B cell (primary cell): ENCODE data around the gene TRUB1. TPM values are rescaled to one million over a fixed set of nuclear protein-coding genes. Genes with fewer than 3 reads are reported as not detected.
A peak's percentile ranks its signal among the peaks of the same experiment; 100 is the strongest.

Source experiments
- ATAC-seq: fragments of 200-7000 bp; cut with Tn5 transposase; one replicate; pipeline ENCODE4 v1.10.0; 2021; ENCODE audit warnings: low read depth, mild to moderate bottlenecking, moderate number of reproducible peaks, moderate library complexity
- CTCF ChIA-PET: fragments of 350-600 bp; sonication (Branson Sonifier 250); formaldehyde crosslinking; loops from one replicate; lab custom pipeline; 2021; ENCODE audit warnings: antibody characterized with exemption, inconsistent platforms; lab: Charles Lee
- POLR2A ChIA-PET: fragments of 350-600 bp; sonication (Branson Sonifier 250); formaldehyde crosslinking; loops from one replicate; lab custom pipeline; 2021; ENCODE audit warnings: antibody characterized with exemption; lab: Charles Lee
- DNase-seq: peaks from one replicate; pipeline ENCODE4 v3.0.0; 2013
- H2AFZ ChIP-seq: 2 replicates; pipeline ENCODE4 v1.6.1; 2012; ENCODE audit warnings: mild to moderate bottlenecking, low read depth, low read length; ENCODE audit not compliant: insufficient read depth, poor library complexity, severe bottlenecking
- H3K27ac ChIP-seq, 2 donors: 1 replicate in 1 of 2; 2 replicates in 1 of 2; pipeline ENCODE4 v1.5.1; 2012 to 2013; ENCODE audit warnings: low read length in 2 of 2, mild to moderate bottlenecking in 2 of 2, moderate library complexity in 1 of 2
- H3K27me3 ChIP-seq, 4 experiments: fragments of 200-600 bp in 1 of 4; sonication (generic) in 1 of 4; replicated peaks in 1 of 4; 1 replicate in 2 of 4; 2 replicates in 2 of 4; pipeline versions ENCODE4 v1.6.1 to v1.7.0; 2013 to 2016; ENCODE audit warnings: low read length in 3 of 4, mild to moderate bottlenecking in 2 of 4, mixed read lengths in 1 of 4, moderate library complexity in 1 of 4; ENCODE audit not compliant: insufficient read depth in 4 of 4, control insufficient read depth in 3 of 4; ENCODE audit errors: control extremely low read depth in 1 of 4
- H3K36me3 ChIP-seq, 2 experiments: replicated peaks in 1 of 2; 1 replicate in 1 of 2; 2 replicates in 1 of 2; pipeline versions ENCODE4 v1.6.1 to v1.7.1; 2013; ENCODE audit warnings: low read length in 1 of 2; ENCODE audit not compliant: insufficient read depth in 2 of 2, control insufficient read depth in 1 of 2; ENCODE audit errors: control extremely low read depth in 1 of 2, extremely low read depth in 1 of 2
- H3K4me1 ChIP-seq, 2 donors: fragments of 200-600 bp in 1 of 2; sonication (generic) in 1 of 2; 1 replicate in 1 of 2; 2 replicates in 1 of 2; pipeline versions ENCODE4 v1.5.1 to v1.6.1; 2013 to 2017; ENCODE audit warnings: low read length in 2 of 2; ENCODE audit not compliant: control insufficient read depth in 2 of 2, insufficient read depth in 2 of 2
- H3K4me2 ChIP-seq: replicated peaks from 2 replicates; pipeline ENCODE3; 2012; ENCODE audit warnings: mild to moderate bottlenecking, low read depth, low read length; ENCODE audit not compliant: poor library complexity, severe bottlenecking
- H3K4me3 ChIP-seq, 5 experiments: fragments of 200-600 bp in 1 of 5; sonication (generic) in 1 of 5; 1 replicate in 3 of 5; 2 replicates in 2 of 5; pipeline versions ENCODE4 v1.5.1 to v1.7.0; 2011 to 2016; ENCODE audit warnings: low read length in 4 of 5, mild to moderate bottlenecking in 4 of 5, low read depth in 2 of 5, control low read depth in 1 of 5, moderate library complexity in 1 of 5; ENCODE audit not compliant: insufficient read depth in 1 of 5; ENCODE audit errors: control extremely low read depth in 1 of 5, extremely low read depth in 1 of 5
- H3K79me2 ChIP-seq: fragments of 200-600 bp; sonication (generic); one replicate; pipeline ENCODE4 v1.6.0; 2016; ENCODE audit warnings: low read length; ENCODE audit not compliant: control insufficient read depth, insufficient read depth
- H3K9ac ChIP-seq: fragments of 200-600 bp; sonication (generic); 2 replicates; pipeline ENCODE4 v1.6.1; 2017; ENCODE audit warnings: mild to moderate bottlenecking, low read length, moderate library complexity
- H3K9me3 ChIP-seq, 3 donors: one replicate each; pipeline versions ENCODE4 v1.6.1 to v1.7.1; 2013; ENCODE audit warnings: low read length in 2 of 3; ENCODE audit not compliant: control insufficient read depth in 2 of 3, insufficient read depth in 1 of 3; ENCODE audit errors: control extremely low read depth in 1 of 3
- H4K20me1 ChIP-seq: 2 replicates; pipeline ENCODE4 v1.6.0; 2012; ENCODE audit warnings: mild to moderate bottlenecking, low read length; ENCODE audit not compliant: insufficient read depth, control insufficient read depth, poor library complexity, severe bottlenecking
- H3K27ac Mint-ChIP-seq: one replicate; pipeline ENCODE4 v1.8.0; 2021; ENCODE audit warnings: mixed read lengths
- H3K27me3 Mint-ChIP-seq: one replicate; pipeline ENCODE4 v1.8.0; 2021; ENCODE audit warnings: mixed read lengths
- H3K4me1 Mint-ChIP-seq: one replicate; pipeline ENCODE4 v1.8.0; 2021; ENCODE audit warnings: mixed read lengths
- H3K4me3 Mint-ChIP-seq: one replicate; pipeline ENCODE4 v1.8.0; 2021; ENCODE audit warnings: mixed read lengths
- H3K9me3 Mint-ChIP-seq: one replicate; pipeline ENCODE4 v1.8.0; 2022; ENCODE audit warnings: mixed read lengths; ENCODE audit not compliant: insufficient read depth
- EZH2 ChIP-seq: IDR thresholded peaks from 2 replicates; pipeline ENCODE4 v1.6.1; 2012; ENCODE audit warnings: borderline replicate concordance, low read depth, mild to moderate bottlenecking, moderate library complexity, low read length; ENCODE audit not compliant: insufficient read depth, poor library complexity, severe bottlenecking
- WGBS: methylation state at CpG from one replicate; pipeline ENCODE4 v1.1.5; 2013; ENCODE audit warnings: missing lambda C conversion rate; ENCODE audit not compliant: insufficient coverage; 5-methylcytosine and 5-hydroxymethylcytosine counted together
- intact Hi-C: fragments of 100-400 bp; cut with micrococcal nuclease; formaldehyde crosslinking; loops from one replicate; pipeline ENCODE4 v1.10.0; 2022
- polyA minus RNA-seq: library from RNA; depleted of rRNA, polyadenylated mRNA; stranded (reverse); fragments of >200 nt; gene quantifications from 2 replicates; pipeline ENCODE4 v1.2.3, GENCODE V29; 2012
- polyA plus RNA-seq: library from polyadenylated mRNA; depleted of rRNA; stranded (reverse); fragments of >200 nt; gene quantifications from 2 replicates; pipeline ENCODE4 v1.2.3, GENCODE V29; 2012
- total RNA-seq, 2 donors: library from RNA; stranded (reverse); fragments of 120-200 nt in 1 of 2; gene quantifications; 1 replicate in 1 of 2; 2 replicates in 1 of 2; pipeline versions ENCODE4 v1.2.3 to v1.2.4, GENCODE V29; 2013 to 2022
- TF ChIP-seq, protein P1 (sequence below): fragments of 200-600 bp; IDR thresholded peaks from one replicate; pipeline ENCODE4 v1.8.0; 2022; ENCODE audit warnings: antibody characterized with exemption, mild to moderate bottlenecking

The TRUB1 gene
- total RNA-seq (11.2 and 15.7 TPM in 2 replicates), polyA plus RNA-seq (6.5 and 6.8 TPM in 2 replicates), polyA minus RNA-seq (7.7 and 9.3 TPM in 2 replicates)
- total RNA-seq (2013), result 21.3 TPM

DNA sequence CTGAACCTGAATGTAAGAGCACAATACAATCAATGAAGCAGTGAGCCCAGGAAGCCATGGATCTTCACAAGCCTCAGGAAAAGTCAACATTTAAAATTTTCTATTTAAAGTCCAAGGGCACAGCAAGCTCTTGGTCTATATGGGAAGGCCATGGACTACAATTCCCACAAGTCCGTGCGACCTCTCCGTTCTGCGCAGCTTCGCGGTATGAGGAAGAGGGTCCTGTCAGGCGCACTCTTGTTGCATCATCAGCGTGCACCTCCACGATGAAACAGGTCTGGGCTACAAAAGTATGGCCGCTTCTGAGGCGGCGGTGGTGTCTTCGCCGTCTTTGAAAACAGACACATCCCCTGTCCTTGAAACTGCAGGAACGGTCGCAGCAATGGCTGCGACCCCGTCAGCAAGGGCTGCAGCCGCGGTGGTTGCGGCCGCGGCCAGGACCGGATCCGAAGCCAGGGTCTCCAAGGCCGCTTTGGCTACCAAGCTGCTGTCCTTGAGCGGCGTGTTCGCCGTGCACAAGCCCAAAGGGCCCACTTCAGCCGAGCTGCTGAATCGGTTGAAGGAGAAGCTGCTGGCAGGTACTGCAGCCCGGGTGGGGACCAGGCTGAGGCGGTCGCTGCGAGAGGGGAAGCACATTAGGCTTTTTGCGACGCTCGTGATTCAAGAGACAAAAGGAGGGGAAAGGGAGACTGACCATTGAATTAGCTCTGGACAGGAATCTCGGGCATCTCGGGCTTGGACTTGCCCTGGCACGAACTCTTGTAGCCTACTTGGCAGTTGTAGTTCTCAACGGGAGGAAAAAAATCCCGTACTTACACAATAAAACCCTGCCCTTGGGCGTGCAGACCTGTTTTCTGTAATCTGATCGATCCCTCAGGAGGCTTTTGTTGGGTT is at the start of gene TRUB1:
TRUB1 (plus strand) TSS at position 234 of the 894 bp plus-strand sequence; CDS start at position 293, 59 bp downstream.
- intact Hi-C loops, result loop anchor here (1.0 to 5.0 kb wide), 5 partner anchors 117 to 1261 kb away; partner anchors contain the start of genes ATRNL1, CASP7, CCDC186 and FHIP2A
- H3K4me2 ChIP-seq, result peak within 1 kb of the TSS; percentile 83
- 1% methylated on average over 39 of the region's 46 CpGs for WGBS
- ChIA-PET POLR2A (interaction anchor here (0.5 to 0.9 kb wide), 2 partner anchors 117 to 465 kb away, joined by 4 read pairs; partner anchors contain the start of gene FHIP2A), CTCF (interaction anchor here (0.6 to 2.8 kb wide), 5 partner anchors 116 to 634 kb away, joined by 3 to 11 read pairs (median 3); partner anchors contain the start of gene FHIP2A)
- Mint-ChIP-seq H3K27ac (peak within 1 kb of the TSS; percentile 92), H3K27me3 (no peaks in the 10 kb centered on the region), H3K4me1 (peaks cover 34% of the 10 kb centered on the region), H3K9me3 (no peaks in the 10 kb centered on the region), H3K4me3 (peak within 1 kb of the TSS; percentile 95)
- DNase-seq, result peak; percentile 93
- peak within 1 kb of the TSS; percentile 81 to 99 (median 93) for H3K4me3 ChIP-seq
- peaks cover 4% of the 10 kb centered on the region for H4K20me1 ChIP-seq
- no peak for TF ChIP-seq EZH2
- TF ChIP-seq, protein P1, sequence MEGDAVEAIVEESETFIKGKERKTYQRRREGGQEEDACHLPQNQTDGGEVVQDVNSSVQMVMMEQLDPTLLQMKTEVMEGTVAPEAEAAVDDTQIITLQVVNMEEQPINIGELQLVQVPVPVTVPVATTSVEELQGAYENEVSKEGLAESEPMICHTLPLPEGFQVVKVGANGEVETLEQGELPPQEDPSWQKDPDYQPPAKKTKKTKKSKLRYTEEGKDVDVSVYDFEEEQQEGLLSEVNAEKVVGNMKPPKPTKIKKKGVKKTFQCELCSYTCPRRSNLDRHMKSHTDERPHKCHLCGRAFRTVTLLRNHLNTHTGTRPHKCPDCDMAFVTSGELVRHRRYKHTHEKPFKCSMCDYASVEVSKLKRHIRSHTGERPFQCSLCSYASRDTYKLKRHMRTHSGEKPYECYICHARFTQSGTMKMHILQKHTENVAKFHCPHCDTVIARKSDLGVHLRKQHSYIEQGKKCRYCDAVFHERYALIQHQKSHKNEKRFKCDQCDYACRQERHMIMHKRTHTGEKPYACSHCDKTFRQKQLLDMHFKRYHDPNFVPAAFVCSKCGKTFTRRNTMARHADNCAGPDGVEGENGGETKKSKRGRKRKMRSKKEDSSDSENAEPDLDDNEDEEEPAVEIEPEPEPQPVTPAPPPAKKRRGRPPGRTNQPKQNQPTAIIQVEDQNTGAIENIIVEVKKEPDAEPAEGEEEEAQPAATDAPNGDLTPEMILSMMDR, result no peak
- no peaks in the 10 kb centered on the region for H3K9me3 ChIP-seq
- H3K9ac ChIP-seq, result peak within 1 kb of the TSS; percentile 96
- peaks cover 45% of the 10 kb centered on the region for H3K79me2 ChIP-seq
- H3K27me3 ChIP-seq, result no peaks in the 10 kb centered on the region
- H3K4me1 ChIP-seq, result peaks cover 15 to 16% of the 10 kb centered on the region in 2 donors
- peak within 1 kb of the TSS; percentile 77 to 83 for H3K27ac ChIP-seq
- peak within 1 kb of the TSS; percentile 97 for H2AFZ ChIP-seq
- H3K36me3 ChIP-seq, result peaks cover 0 to 13% of the 10 kb centered on the region in 2 experiments
- ATAC-seq, result peak; percentile 100
